HG02610 (cell line): Measurements from ENCODE around the gene SELENOF.
"Not testable (repeated sequence)": the region's sequence is repeated elsewhere in the genome, so short reads cannot be mapped to it uniquely, and the experiment has no call there.

Experiments
- ATAC-seq: cut with Tn5 transposase; IDR thresholded peaks from one replicate; pipeline ENCODE4 v1.9.1; 2021; ENCODE audit warnings: mild to moderate bottlenecking, moderate library complexity; ENCODE audit not compliant: unreplicated experiment

SELENOF gene

GRCh38 chr1:86922445-86922844 lies 8.5 kb upstream of the SELENOF start:
- no peak for ATAC-seq

- ATAC-seq: no peak
Observed at GRCh38 chr1:86916752-86917151, 2.8 kb upstream of the SELENOF start.

GRCh38 chr1:86915737-86916235 lies 1.9 kb upstream of the SELENOF start:
- ATAC-seq: no peak

GRCh38 chr1:86914998-86915736 lies 1.2 kb upstream of the SELENOF start:
- ATAC-seq: peak; percentile 15

GRCh38 chr1:86914601-86914997 lies 673 bp upstream of the SELENOF start, which contains the start of gene HS2ST1:
HS2ST1 (plus strand) TSS chr1:86914635.
- ATAC-seq: no peak

GRCh38 chr1:86913399-86913895 lies 479 bp downstream of the SELENOF start:
- ATAC-seq: peak; percentile 20

- no peak for ATAC-seq
Observed at GRCh38 chr1:86912281-86912900, 1.5 kb downstream of the SELENOF start.

- ATAC-seq: no peak
Observed at GRCh38 chr1:86906419-86906818, 7.5 kb downstream of the SELENOF start.

- ATAC-seq: no peak
Observed at GRCh38 chr1:86905875-86906274, 8.1 kb downstream of the SELENOF start.

GRCh38 chr1:86899401-86899800 lies 14.5 kb downstream of the SELENOF start:
- not testable (repeated sequence) for ATAC-seq

GRCh38 chr1:86888327-86888726 lies 25.6 kb downstream of the SELENOF start:
- no peak for ATAC-seq

GRCh38 chr1:86887479-86888162 lies 26.3 kb downstream of the SELENOF start:
- ATAC-seq: peak; percentile 50

- ATAC-seq: no peak
Observed at GRCh38 chr1:86875722-86876121, 38.2 kb downstream of the SELENOF start.

GRCh38 chr1:86872086-86872485 lies 41.8 kb downstream of the SELENOF start:
- no peak for ATAC-seq

- no peak for ATAC-seq
Observed at GRCh38 chr1:86871001-86871400, 42.9 kb downstream of the SELENOF start.

GRCh38 chr1:86868477-86868876 lies 45.4 kb downstream of the SELENOF start:
- ATAC-seq: no peak

GRCh38 chr1:86867278-86867677 lies 46.6 kb downstream of the SELENOF start:
- ATAC-seq: not testable (repeated sequence)

- no peak for ATAC-seq
Observed at GRCh38 chr1:86866665-86867064, 47.3 kb downstream of the SELENOF start.

GRCh38 chr1:86865973-86866637 lies 47.8 kb downstream of the SELENOF start:
- ATAC-seq: no peak

GRCh38 chr1:86862920-86863319 lies 51.0 kb downstream of the SELENOF start:
- no peak for ATAC-seq

- ATAC-seq: no peak
Observed at GRCh38 chr1:86861424-86861823, 52.5 kb downstream of the SELENOF start.
